ES-I3 (cell line): ENCODE measurements around the gene PLEKHA7.

ENCODE experiments used
- H3K36me3 ChIP-seq: 2 replicates; pipeline ENCODE4 v1.6.1; 2013; ENCODE audit warnings: mild to moderate bottlenecking, low read length, control low read depth, moderate library complexity; ENCODE audit not compliant: insufficient read depth
- H3K4me1 ChIP-seq: 2 replicates; pipeline ENCODE4 v1.6.1; 2013; ENCODE audit warnings: mild to moderate bottlenecking, control low read depth, low read length; ENCODE audit not compliant: insufficient read depth
- H3K9ac ChIP-seq: 2 replicates; pipeline ENCODE4 v1.6.1; 2013; ENCODE audit warnings: low read depth, mild to moderate bottlenecking, low read length, moderate library complexity
- H3K9me3 ChIP-seq: 2 replicates; pipeline ENCODE4 v1.6.1; 2013; ENCODE audit warnings: mild to moderate bottlenecking, low read length, moderate library complexity; ENCODE audit not compliant: control insufficient read depth, insufficient read depth

PLEKHA7 gene

DNA sequence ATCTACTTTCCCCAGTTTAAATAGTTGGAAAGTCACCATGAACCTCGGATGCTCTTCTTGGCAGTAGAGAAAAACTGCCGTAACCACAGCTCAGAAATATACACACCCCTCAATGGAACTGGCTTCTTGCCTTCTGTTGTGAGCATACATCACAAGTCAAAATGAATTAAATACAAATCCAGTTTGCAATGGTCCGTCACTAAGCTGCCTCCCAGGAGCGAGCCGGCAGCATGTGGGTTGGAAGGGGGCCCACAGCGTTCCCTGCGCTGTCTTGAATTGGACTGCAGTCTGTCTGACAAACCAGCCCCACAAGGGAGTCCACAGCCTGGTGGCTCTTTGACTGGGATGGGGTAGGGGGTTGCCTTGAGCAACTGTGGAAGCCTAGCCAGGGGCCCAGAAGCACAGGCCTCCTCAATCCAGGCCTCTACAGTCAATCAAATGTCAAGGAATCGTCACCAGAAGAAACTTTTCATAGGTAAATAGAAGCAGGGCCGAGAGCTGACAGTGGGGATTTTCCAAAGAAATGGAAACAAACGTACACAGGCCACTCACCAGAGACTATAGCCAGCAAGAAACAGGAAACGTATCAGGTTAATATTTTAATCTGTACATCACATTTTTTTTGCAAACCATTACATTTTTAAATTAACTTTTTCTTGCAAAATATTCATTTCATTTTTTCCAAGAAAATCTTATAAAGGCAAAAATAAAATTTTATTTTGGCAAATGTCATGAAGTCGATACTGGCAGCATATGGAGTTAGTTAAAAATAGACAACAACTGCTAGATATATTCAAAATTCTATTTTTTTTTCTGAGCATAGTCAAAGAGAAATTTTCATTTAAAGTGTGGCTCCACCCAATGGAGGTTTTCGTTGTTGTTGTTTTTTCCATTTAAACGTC, 237.3 kb downstream of the PLEKHA7 start:
- Histone ChIP-seq H3K4me1 (peaks cover 21% of the 10 kb centered on the region; the same call in 1 of the 2 replicates), H3K36me3 (no peaks in the 10 kb centered on the region), H3K9me3 (no peaks in the 10 kb centered on the region), H3K9ac (no peak overlapping the region)

DNA sequence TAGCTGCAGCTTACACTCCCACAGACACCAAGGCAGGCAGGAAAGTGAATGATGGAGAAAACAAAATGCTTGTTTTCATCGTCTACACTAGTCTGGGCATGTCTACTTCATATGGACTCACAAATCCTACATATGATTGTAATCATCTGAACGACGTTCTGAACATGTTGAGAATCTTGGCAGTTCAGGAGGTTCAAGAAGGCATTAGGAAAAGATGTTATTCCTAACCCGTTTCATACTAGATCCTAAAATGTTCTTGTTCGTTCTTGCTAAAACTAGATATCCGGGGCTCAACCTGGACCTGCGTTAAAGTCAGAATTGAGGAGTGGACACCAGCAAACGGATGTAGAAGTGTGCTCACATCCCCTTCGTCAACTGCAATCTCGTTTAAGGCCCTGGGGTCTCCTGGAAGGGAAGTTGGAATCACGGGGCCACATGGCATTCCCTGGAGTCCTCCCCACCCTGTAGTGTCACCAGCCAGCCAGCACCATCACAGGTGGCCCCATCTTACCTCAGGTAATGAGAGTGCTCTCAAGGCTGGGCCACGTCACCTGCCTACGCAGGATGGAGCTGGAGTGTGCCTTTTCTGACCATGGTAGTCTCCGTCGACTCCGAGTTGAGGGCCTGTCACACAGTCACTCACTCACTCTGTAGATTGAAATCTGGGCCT, 238.5 kb downstream of the PLEKHA7 start:
- Histone ChIP-seq H3K9me3 (no peaks in the 10 kb centered on the region), H3K36me3 (no peaks in the 10 kb centered on the region), H3K9ac (no peak overlapping the region), H3K4me1 (peaks cover 21% of the 10 kb centered on the region; the same call in 1 of the 2 replicates)

DNA sequence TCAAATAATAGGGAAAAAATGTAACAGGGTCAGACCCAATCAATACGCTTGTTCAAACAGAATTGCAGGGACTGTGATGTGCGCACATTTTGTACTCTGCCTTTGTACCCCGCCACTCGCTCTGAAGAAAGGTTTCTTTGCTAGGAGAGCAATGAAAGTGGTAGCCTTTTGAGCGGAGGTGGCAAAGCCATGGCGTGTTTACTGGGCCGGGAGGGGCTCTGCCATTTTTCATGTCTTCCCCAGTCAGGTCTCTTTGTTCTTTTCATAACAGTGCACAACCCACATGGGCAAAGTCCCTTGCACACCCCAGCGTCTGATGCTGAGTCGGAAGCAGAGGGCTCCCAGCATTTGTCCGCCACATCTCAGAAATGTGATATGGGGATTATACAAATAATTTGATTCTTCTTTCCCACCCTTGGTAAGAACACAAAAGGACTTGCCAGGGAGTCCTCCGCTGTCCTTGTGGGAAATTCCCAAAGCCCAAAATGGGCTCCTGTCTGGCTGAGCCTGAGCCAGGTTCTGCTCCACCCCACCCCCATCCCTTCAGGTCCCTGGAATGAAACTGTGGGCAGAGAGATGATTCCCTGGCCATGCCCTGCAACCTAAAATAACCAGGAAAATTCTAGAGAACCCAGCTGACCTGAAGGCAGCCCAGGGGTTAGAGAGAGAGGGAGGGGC, 239.1 kb downstream of the PLEKHA7 start:
- Histone ChIP-seq H3K9me3 (no peaks in the 10 kb centered on the region), H3K4me1 (peaks cover 21% of the 10 kb centered on the region; the same call in 1 of the 2 replicates), H3K36me3 (no peaks in the 10 kb centered on the region), H3K9ac (no peak overlapping the region)

DNA sequence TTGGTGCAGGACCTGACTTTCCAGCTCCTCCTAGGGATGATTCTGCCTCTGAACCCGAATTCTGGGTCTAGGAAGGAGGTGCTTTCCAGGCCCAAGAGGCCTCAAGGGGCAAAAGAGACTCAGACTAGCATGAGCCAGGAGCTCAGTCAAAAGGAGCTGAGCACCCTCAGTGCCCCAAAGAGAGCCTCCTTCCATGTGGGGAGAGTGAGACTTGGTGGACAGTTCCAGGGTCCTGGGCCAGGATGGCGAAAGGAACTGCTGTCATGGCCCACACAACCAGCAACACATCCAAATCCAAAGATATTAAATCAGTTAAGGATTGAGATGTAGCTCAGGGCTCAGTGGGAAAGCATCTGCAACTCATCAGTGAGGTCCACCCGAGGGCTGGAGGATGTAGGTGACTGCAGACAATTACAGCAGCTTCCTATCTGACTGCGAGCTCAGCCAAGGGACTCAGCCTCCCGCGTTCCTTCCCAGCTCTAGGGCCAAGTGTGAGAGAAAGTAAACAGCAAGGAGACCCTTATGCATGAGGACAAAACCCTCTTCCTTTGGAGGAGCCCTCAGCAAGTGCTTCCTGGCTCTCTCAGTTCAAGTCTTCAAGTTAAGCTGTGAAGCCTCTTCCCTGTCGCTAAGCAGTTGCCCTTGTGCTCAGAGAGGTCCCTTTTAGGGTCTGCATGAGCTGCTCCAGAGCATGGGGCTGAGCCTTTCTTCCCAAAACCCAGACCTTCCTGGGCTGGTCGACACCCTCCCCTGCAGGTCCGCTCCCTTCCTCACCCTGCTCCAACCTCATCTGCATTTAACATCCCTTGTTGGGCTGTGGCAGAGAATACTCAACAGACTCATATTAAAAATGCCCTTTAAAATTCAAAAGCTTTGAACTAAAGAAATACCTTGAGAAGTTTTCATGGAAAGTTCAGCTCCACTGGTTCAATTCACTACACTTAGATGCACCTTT, 240.0 kb downstream of the PLEKHA7 start:
- H3K9ac ChIP-seq = no peak overlapping the region
- peaks cover 15% of the 10 kb centered on the region; the same call in 1 of the 2 replicates for H3K4me1 ChIP-seq
- H3K9me3 ChIP-seq = no peaks in the 10 kb centered on the region
- H3K36me3 ChIP-seq = no peaks in the 10 kb centered on the region

DNA sequence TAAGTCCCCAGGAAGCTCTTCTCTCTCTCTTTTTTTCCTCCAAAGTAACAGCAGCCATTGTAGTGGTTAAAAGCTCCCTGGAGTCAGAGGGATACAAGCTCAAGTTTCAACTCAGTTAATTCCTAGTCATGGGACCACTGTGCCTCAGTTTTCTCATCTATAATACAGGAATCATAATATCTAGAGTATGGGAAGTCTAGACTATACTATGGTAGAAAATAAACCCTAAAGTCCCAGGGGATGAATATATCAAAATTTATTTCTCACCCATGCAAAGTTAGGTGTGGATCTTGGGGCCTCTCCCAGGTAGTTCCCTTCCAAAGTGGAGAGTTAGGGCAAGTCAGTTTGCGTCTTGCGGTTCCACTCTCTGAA, 242.1 kb downstream of the PLEKHA7 start:
- Histone ChIP-seq H3K36me3 (no peaks in the 10 kb centered on the region), H3K9me3 (no peaks in the 10 kb centered on the region), H3K4me1 (peaks cover 3% of the 10 kb centered on the region; the same call in 1 of the 2 replicates), H3K9ac (no peak overlapping the region)

DNA sequence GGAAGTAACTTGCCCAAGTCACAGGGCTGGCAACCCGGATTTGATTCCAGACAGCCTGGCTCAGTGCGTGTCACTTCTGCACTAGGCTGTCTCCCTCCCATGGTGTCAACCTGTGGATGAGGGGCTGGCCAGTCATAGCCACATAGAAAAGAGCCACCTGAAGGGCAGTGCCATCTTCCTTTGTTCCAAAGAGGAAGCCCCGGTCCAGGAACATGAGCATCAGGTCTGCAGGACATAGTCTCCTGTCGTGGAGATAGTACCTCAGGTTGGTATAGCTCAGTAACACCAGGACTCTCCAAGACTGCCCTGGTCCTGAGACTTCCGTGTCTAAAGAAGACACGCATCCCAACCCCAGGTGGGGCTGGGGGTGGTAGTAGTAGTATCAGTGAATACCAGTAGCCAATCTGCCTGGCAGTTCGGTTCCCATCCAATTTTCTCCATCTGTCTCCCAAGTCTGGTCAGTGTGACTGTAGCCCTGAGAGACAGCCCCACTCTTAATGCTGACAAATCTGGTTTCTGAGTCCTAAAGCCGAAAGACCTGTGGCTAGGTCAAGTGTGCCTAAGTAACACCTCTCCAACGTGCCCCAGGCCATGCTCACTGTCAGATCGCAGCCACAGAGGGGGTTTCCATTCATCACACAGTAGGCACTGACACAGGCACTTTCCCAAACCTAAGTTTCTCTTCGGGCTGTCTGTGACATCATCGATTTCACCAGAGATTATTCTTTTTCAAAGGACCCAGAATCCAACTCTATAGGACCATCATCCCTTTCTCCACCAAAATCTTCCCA, 242.7 kb downstream of the PLEKHA7 start:
- no peaks in the 10 kb centered on the region for H3K36me3 ChIP-seq
- H3K9me3 ChIP-seq = no peaks in the 10 kb centered on the region
- H3K9ac ChIP-seq = no peak overlapping the region
- H3K4me1 ChIP-seq = peaks cover 3% of the 10 kb centered on the region; the same call in 1 of the 2 replicates

DNA sequence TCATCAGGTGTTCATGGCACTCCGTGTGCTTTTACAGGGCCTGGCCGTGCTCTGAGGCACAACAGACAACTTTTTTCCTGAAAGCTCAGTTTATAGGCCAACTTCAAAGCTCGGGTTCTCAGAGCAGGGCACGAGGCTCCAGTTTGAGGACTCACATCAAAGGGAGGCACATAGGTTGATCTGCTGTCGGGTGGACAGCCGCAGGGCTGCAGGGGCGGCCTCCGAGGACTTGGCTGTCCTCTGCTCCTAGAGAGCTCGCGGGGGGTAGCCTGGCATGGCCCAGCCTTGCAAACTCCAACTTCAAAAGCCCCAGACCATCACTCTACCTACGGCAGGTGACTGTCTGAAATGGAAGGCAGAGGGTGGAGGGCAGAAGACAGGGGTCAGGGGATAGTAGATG, 244.2 kb downstream of the PLEKHA7 start:
- H3K36me3 ChIP-seq = no peaks in the 10 kb centered on the region
- no peaks in the 10 kb centered on the region for H3K9me3 ChIP-seq
- no peak overlapping the region for H3K9ac ChIP-seq
- no peaks in the 10 kb centered on the region for H3K4me1 ChIP-seq

DNA sequence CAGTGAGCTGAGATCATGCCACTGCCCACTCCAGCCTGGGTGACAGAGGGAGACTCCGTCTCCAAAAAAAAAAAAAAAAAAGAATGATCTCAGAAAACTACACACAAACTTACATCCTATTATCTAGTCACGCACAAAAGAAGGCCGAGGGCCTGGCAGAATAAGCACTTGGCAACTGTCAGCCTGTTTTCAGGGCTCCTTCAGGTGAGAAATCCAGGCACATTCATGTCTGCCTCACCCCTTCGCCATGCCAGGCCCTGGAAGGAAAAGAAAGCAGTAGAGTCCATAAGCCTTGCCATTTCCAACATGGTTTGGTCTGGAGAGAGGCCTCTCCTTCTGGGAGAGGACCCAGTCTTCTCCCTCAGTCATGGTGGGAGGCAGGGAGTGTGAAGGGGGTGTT, 244.8 kb downstream of the PLEKHA7 start:
- no peaks in the 10 kb centered on the region for H3K9me3 ChIP-seq
- H3K36me3 ChIP-seq = no peaks in the 10 kb centered on the region
- H3K9ac ChIP-seq = no peak overlapping the region
- no peaks in the 10 kb centered on the region for H3K4me1 ChIP-seq

DNA sequence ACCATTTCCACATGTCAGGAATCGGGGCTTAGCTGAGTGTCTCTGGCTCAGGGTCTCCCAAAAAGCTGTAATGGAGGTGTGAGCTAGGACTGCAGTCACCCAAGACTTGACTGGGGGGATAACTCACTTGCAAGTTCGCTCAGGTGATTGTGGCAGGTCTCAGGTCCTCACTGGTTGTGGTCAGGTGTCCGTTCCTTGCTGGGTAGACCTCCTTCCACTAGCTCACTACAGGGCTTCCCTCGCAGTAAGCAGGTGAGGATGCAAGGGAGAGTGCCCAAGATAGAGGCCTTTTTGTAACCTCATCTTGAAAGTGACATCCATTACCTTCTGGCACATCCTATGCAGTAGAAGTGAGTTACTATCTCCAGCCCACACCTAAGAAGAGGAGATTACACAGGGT, 246.3 kb downstream of the PLEKHA7 start:
- no peak overlapping the region for H3K9ac ChIP-seq
- no peaks in the 10 kb centered on the region for H3K4me1 ChIP-seq
- H3K36me3 ChIP-seq = no peaks in the 10 kb centered on the region
- H3K9me3 ChIP-seq = no peaks in the 10 kb centered on the region

DNA sequence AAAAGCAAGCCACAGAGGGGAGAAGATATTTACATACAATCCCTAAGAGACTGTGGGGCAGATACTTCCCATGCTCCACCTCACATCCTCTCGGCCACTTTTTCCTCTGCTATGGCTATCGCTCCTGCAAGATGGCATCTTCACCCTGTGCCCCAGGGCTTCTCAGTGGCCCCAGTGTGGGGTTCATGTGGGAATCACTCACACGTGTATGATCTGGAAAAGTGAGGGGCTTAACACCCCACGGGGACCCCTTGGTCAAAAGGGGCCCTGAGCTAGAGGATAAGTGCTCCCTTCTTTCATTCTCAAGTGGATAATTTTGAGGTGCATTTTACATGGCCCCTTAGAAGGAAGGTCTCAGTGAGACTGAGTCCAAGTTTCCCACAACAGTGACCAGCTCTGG, 247.1 kb downstream of the PLEKHA7 start:
- Histone ChIP-seq H3K9me3 (no peaks in the 10 kb centered on the region), H3K9ac (no peak overlapping the region), H3K4me1 (no peaks in the 10 kb centered on the region), H3K36me3 (no peaks in the 10 kb centered on the region)

DNA sequence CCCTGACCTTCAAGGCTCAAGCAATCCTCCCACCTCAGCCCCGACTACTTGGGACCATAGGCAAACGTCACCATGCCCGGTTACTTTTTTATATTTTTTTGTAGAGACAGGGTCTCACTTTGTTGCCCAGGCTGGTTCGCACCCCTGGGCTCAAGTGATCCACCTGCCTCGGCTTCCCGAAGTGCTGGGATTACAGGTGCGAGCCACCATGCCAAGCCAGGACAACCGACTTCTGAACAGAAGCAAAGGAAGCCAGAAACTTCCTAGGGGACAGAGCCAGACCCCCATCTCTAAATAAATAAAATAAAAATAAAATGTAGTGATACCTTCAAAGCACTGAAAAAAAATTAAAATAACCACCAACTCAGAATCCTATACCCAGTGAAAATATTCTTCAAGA, 249.3 kb downstream of the PLEKHA7 start:
- no peaks in the 10 kb centered on the region for H3K36me3 ChIP-seq
- no peaks in the 10 kb centered on the region for H3K4me1 ChIP-seq
- H3K9me3 ChIP-seq = no peaks in the 10 kb centered on the region
- no peak overlapping the region for H3K9ac ChIP-seq

DNA sequence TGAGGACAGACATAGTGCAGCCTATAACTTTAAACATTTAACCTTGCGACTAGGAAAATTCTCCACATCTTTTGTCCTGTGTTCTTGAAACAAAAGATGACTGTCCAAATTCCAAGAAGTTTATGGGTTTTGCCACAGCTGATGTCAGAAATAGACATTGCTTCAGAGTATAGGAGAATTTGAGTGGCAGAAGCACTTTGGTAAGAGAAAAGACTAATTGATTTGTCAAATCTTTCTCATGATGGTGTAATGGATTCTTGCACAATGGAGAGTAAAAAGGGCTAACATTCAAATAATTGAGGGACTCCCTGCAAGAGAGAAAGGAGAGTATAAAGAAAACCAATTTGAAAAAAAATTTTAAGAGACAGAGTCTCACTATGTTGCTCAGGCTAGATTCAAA, 250.5 kb downstream of the PLEKHA7 start:
- Histone ChIP-seq H3K9ac (no peak overlapping the region), H3K4me1 (no peaks in the 10 kb centered on the region), H3K36me3 (no peaks in the 10 kb centered on the region), H3K9me3 (no peaks in the 10 kb centered on the region)

DNA sequence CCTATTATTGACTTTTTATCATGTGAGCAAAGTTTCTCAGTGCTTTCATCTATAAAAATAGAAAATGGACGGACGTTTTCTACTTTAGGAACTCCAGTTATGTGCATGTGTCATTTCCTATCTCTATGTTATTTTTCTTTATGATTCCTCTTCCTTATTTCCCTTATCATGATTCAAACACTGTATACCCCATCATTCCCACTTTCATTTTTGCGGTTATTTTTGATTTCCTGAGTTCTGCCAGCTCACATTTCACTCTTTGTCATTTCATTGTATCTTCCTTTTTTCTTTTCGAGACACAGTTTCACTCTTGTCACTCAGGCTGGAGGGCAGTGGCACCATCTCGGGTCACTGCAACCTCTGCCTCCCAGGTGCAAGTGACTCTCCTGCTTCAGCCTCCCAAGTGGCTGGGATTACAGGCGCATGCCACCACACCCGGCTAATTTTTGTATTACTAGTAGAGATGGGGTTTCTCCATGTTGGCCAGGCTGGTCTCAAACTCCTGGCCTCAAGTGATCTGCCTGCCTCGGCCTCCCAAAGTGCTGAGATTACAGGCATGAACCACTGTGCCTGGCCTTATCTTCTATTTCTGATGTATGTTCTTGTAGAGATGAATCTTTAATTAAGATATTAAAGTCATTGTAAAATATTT, 254.2 kb downstream of the PLEKHA7 start:
- no peaks in the 10 kb centered on the region for H3K4me1 ChIP-seq
- H3K9ac ChIP-seq = no peak overlapping the region
- no peaks in the 10 kb centered on the region for H3K36me3 ChIP-seq
- no peaks in the 10 kb centered on the region for H3K9me3 ChIP-seq
